Stomach (tissue), 9 donors: ENCODE data around the gene ETNK2. TPM values are rescaled to one million over a fixed set of nuclear protein-coding genes. Genes with fewer than 3 reads are reported as not detected.

Experiments
- DNase-seq, 2 donors: peaks; one replicate each; pipeline versions ENCODE4 v3.0.0 to v3.0.0-alpha.2; 2013 to 2019
- H3K27ac ChIP-seq, 5 donors: fragments of 200-600 bp in 4 of 5; sonication (generic) in 4 of 5; one replicate each; pipeline ENCODE4 v1.5.1; 2013 to 2019; ENCODE audit warnings: mild to moderate bottlenecking in 1 of 5, moderate library complexity in 1 of 5
- H3K27me3 ChIP-seq, 3 donors: fragments of 200-600 bp; sonication (generic); one replicate each; pipeline ENCODE4 v1.5.1; 2017 to 2019; ENCODE audit warnings: mixed run types in 1 of 3
- H3K36me3 ChIP-seq, 4 donors: fragments of 200-600 bp; sonication (generic); 1 replicate in 3 of 4; 2 replicates in 1 of 4; pipeline ENCODE4 v1.5.1; 2016 to 2019
- H3K4me1 ChIP-seq, 4 donors: fragments of 200-600 bp; sonication (generic); one replicate each; pipeline ENCODE4 v1.5.1; 2016 to 2019
- H3K4me3 ChIP-seq, 4 donors: fragments of 200-600 bp; sonication (generic) in 3 of 4; one replicate each; pipeline ENCODE4 v1.5.1; 2016 to 2019; ENCODE audit warnings: mild to moderate bottlenecking in 1 of 4
- H3K9me3 ChIP-seq, 4 donors: fragments of 200-600 bp; sonication (generic); one replicate each; pipeline ENCODE4 v1.5.1; 2016 to 2019
- CTCF ChIP-seq, 7 experiments: fragments of 450-650 bp in 4 of 7; fragments of 200-600 bp in 3 of 7; sonication (generic) in 3 of 7; IDR thresholded peaks; one replicate each; pipeline ENCODE4 v1.5.1; 2016 to 2019; ENCODE audit warnings: antibody characterized with exemption in 7 of 7, control low read depth in 2 of 7, mild to moderate bottlenecking in 1 of 7
- EP300 ChIP-seq: sonication (generic); formaldehyde crosslinking; IDR thresholded peaks from one replicate; pipeline ENCODE4 v1.6.1; 2017; ENCODE audit warnings: antibody characterized with exemption
- POLR2A ChIP-seq, 4 donors: fragments of 450-650 bp; IDR thresholded peaks; one replicate each; pipeline ENCODE4 v1.6.1; 2016; ENCODE audit warnings: antibody characterized with exemption in 4 of 4, control low read depth in 2 of 4, mild to moderate bottlenecking in 1 of 4, moderate library complexity in 1 of 4
- POLR2AphosphoS5 ChIP-seq, 3 donors: sonication (generic); formaldehyde crosslinking; IDR thresholded peaks; one replicate each; pipeline ENCODE4 v1.6.1; 2016; ENCODE audit warnings: antibody characterized with exemption in 3 of 3
- WGBS, 5 donors: extraction: QIAGEN DNeasy Blood & Tissue Kit in 3 of 5; methylation state at CpG; one replicate each; pipeline versions ENCODE4 v1.1.5 to v1.1.7; 2013 to 2018; 5-methylcytosine and 5-hydroxymethylcytosine counted together
- intact Hi-C: fragments of 100-400 bp; cut with DNase I; formaldehyde crosslinking; loops from one replicate; pipeline ENCODE4 v1.15.1; 2023; ENCODE audit warnings: low total_unique reads
- polyA plus RNA-seq, 3 donors: library from polyadenylated mRNA; stranded (reverse); fragments of 200-250 nt; gene quantifications; one replicate each; pipeline ENCODE4 v1.2.3, GENCODE V29; 2013
- total RNA-seq, 5 donors: library from RNA; depleted of rRNA; stranded (reverse); fragments of >200 nt; gene quantifications; one replicate each; pipeline versions ENCODE4 v1.1.0 to v1.2.3, GENCODE V29; 2014 to 2016
- donor health status: healthy with polysubstance abuse.
- donor health status: Bipolar disorder and iron deficiency.
- donor health status: healthy.

ETNK2 gene
- total and polyA plus RNA-seq, 8 donors: 0.45 to 12.2 (median 7.1) TPM

- intact Hi-C loops: no loop called here
- peaks cover 11 to 38% (median 31%) of the 10 kb centered on the region in 4 donors for H3K4me1 ChIP-seq
- H3K27ac ChIP-seq: no peak overlapping the region
- TF ChIP-seq EP300 (no peak), CTCF (IDR thresholded peaks at IDR 0.05) (no peak), POLR2AphosphoS5 (IDR thresholded peaks at IDR 0.05) (no peak), POLR2A (IDR thresholded peaks at IDR 0.05) (no peak)
- DNase-seq: no peak
- H3K27me3 ChIP-seq: no peaks in the 10 kb centered on the region
- H3K36me3 ChIP-seq: peaks cover 0 to 36% (median 19%) of the 10 kb centered on the region in 4 donors
- no peak overlapping the region for H3K4me3 ChIP-seq
- 80 to 86% (median 83%) methylated on average over 6 of the region's 6 CpGs for WGBS, 5 donors
- no peaks in the 10 kb centered on the region for H3K9me3 ChIP-seq
Observed at GRCh38 chr1:204132718-204133117, 19.1 kb downstream of the ETNK2 start.

- TF ChIP-seq POLR2AphosphoS5 (IDR thresholded peaks at IDR 0.05) (no peak), EP300 (no peak), CTCF (IDR thresholded peaks at IDR 0.05) (no peak), POLR2A (IDR thresholded peaks at IDR 0.05) (no peak)
- intact Hi-C loops: no loop called here
- Histone ChIP-seq H3K27ac (peak overlapping the region in 2 of 5 donors; percentile 71 to 79), H3K4me1 (peaks cover 17 to 45% (median 35%) of the 10 kb centered on the region in 4 donors), H3K27me3 (no peaks in the 10 kb centered on the region), H3K36me3 (peaks cover 0 to 31% (median 16%) of the 10 kb centered on the region in 4 donors), H3K4me3 (no peak overlapping the region), H3K9me3 (no peaks in the 10 kb centered on the region)
- 82 to 94% (median 88%) methylated on average over 4 of the region's 4 CpGs for WGBS, 5 donors
- DNase-seq: no peak
Observed at GRCh38 chr1:204131978-204132377, 19.9 kb downstream of the ETNK2 start.

GRCh38 chr1:204130981-204131892 is 20.6 kb downstream of the ETNK2 start:
- Histone ChIP-seq H3K4me1 (peaks cover 21 to 53% (median 39%) of the 10 kb centered on the region in 4 donors), H3K4me3 (no peak overlapping the region), H3K27ac (peak overlapping the region in 3 of 5 donors; percentile 42 to 79 (median 71)), H3K9me3 (no peaks in the 10 kb centered on the region), H3K27me3 (no peaks in the 10 kb centered on the region), H3K36me3 (peaks cover under 1 to 29% (median 17%) of the 10 kb centered on the region in 4 donors)
- intact Hi-C loops: no loop called here
- no peak for TF ChIP-seq POLR2A (IDR thresholded peaks at IDR 0.05)
- TF ChIP-seq POLR2AphosphoS5 (IDR thresholded peaks at IDR 0.05): no peak
- TF ChIP-seq CTCF (IDR thresholded peaks at IDR 0.05): no peak
- TF ChIP-seq EP300: no peak
- DNase-seq: peak in 1 of 2 donors; percentile 60
- WGBS, 5 donors: 45 to 51% (median 50%) methylated on average over 10 to 11 of the region's 11 CpGs

GRCh38 chr1:204130178-204130577 is 21.7 kb downstream of the ETNK2 start:
- Histone ChIP-seq H3K27me3 (no peaks in the 10 kb centered on the region), H3K4me3 (peak overlapping the region in 1 of 4 donors; percentile 34), H3K9me3 (no peaks in the 10 kb centered on the region), H3K27ac (peak overlapping the region in 4 of 5 donors; percentile 13 to 79 (median 70)), H3K4me1 (peaks cover 21 to 57% (median 39%) of the 10 kb centered on the region in 4 donors), H3K36me3 (peaks cover 7 to 29% (median 27%) of the 10 kb centered on the region in 4 donors)
- intact Hi-C loops: no loop called here
- WGBS, 5 donors: 32 to 60% (median 37%) methylated on average over 4 of the region's 4 CpGs
- DNase-seq: peak; percentile 71 to 73
- TF ChIP-seq EP300 (no peak), CTCF (IDR thresholded peaks at IDR 0.05) (no peak)
